Tibial nerve (tissue), 4 donors: ENCODE measurements around the gene KLK7. TPM values are rescaled to one million over a fixed set of nuclear protein-coding genes. Genes with fewer than 3 reads are reported as not detected.
"Not testable (repeated sequence)": the region's sequence is repeated elsewhere in the genome, so short reads cannot be mapped to it uniquely, and the experiment has no call there.

Experiments used
- DNase-seq, 2 donors: peaks; one replicate each; pipeline ENCODE4 v3.0.0-alpha.2; 2019; ENCODE audit warnings: low spot score in 2 of 2
- H3K27ac ChIP-seq, 4 donors: fragments of 200-600 bp; sonication (generic) in 3 of 4; one replicate each; pipeline ENCODE4 v1.5.1; 2017 to 2019; ENCODE audit warnings: mild to moderate bottlenecking in 1 of 4
- H3K27me3 ChIP-seq, 2 donors: fragments of 200-600 bp; sonication (generic) in 1 of 2; one replicate each; pipeline versions ENCODE4 v1.5.1 to v1.6.0; 2017 to 2019
- H3K36me3 ChIP-seq, 3 donors: fragments of 200-600 bp; sonication (generic); one replicate each; pipeline ENCODE4 v1.5.1; 2018 to 2019
- H3K4me1 ChIP-seq, 4 donors: fragments of 200-600 bp; sonication (generic) in 3 of 4; one replicate each; pipeline ENCODE4 v1.5.1; 2017 to 2019
- H3K4me3 ChIP-seq, 4 donors: fragments of 200-600 bp; sonication (generic) in 3 of 4; one replicate each; pipeline ENCODE4 v1.5.1; 2017 to 2019; ENCODE audit warnings: mild to moderate bottlenecking in 1 of 4, moderate library complexity in 1 of 4
- H3K9me3 ChIP-seq, 4 donors: fragments of 200-600 bp; sonication (generic) in 3 of 4; one replicate each; pipeline ENCODE4 v1.5.1; 2017 to 2019
- CTCF ChIP-seq, 5 experiments: fragments of 200-600 bp in 3 of 5; fragments of 450-650 bp in 2 of 5; sonication (generic) in 3 of 5; IDR thresholded peaks; one replicate each; pipeline ENCODE4 v1.5.1; 2016 to 2019; ENCODE audit warnings: antibody characterized with exemption in 5 of 5, mild to moderate bottlenecking in 3 of 5, moderate library complexity in 2 of 5
- EP300 ChIP-seq, 2 donors: sonication (generic); formaldehyde crosslinking; IDR thresholded peaks; one replicate each; pipeline ENCODE4 v1.6.1; 2017; ENCODE audit warnings: antibody characterized with exemption in 2 of 2, mild to moderate bottlenecking in 1 of 2
- POLR2A ChIP-seq, 2 donors: fragments of 450-650 bp; IDR thresholded peaks; one replicate each; pipeline ENCODE4 v1.6.1; 2017; ENCODE audit warnings: antibody characterized with exemption in 2 of 2, mild to moderate bottlenecking in 2 of 2, moderate library complexity in 2 of 2
- WGBS, 2 donors: methylation state at CpG; one replicate each; pipeline ENCODE4 v1.1.5; 2018; 5-methylcytosine and 5-hydroxymethylcytosine counted together
- total RNA-seq, 4 donors: library from RNA; depleted of rRNA; stranded (reverse); fragments of >200 nt; gene quantifications; one replicate each; pipeline ENCODE4 v1.1.0, GENCODE V29; 2016

Gene KLK7
- total RNA-seq, 4 donors from 2014 or later, result 0.90 to 7.6 (median 4.6) TPM

- Histone ChIP-seq H3K9me3 (no peaks in the 10 kb centered on the region), H3K27ac (no peak overlapping the region), H3K36me3 (no peaks in the 10 kb centered on the region), H3K27me3 (peaks cover 0 to 4% of the 10 kb centered on the region in 2 donors), H3K4me1 (peaks cover 0 to 9% (median 0%) of the 10 kb centered on the region in 4 donors), H3K4me3 (no peak overlapping the region)
- no peak for TF ChIP-seq CTCF (IDR thresholded peaks at IDR 0.05)
- TF ChIP-seq EP300 (IDR thresholded peaks at IDR 0.05), result no peak
- TF ChIP-seq POLR2A (IDR thresholded peaks at IDR 0.05), result no peak
- WGBS, 2 donors, result 85% methylated on average over 9 of the region's 9 CpGs
- no peak for DNase-seq
Measured at GRCh38 chr19:50972795-50973376, 10.8 kb downstream of the KLK7 start.

GRCh38 chr19:50969810-50970209, 13.9 kb downstream of the KLK7 start:
- not testable (repeated sequence) for H3K27ac ChIP-seq, H3K27me3 ChIP-seq

GRCh38 chr19:50969413-50969760, 14.3 kb downstream of the KLK7 start, which contains the start of gene KLK6:
KLK6 (minus strand) TSS chr19:50969591; CDS start chr19:50968104, 1,487 bp downstream.
- Histone ChIP-seq H3K27me3 (peaks cover 0 to 4% of the 10 kb centered on the region in 2 donors), H3K9me3 (no peaks in the 10 kb centered on the region), H3K4me1 (peaks cover 0 to 9% (median 0%) of the 10 kb centered on the region in 4 donors), H3K27ac (peak within 1 kb of the TSS in 1 of 4 donors; percentile 44), H3K36me3 (no peaks in the 10 kb centered on the region), H3K4me3 (no peak within 1 kb of the TSS)
- TF ChIP-seq EP300 (IDR thresholded peaks at IDR 0.05), result peak in 1 of 2 donors; percentile 21
- no peak for TF ChIP-seq CTCF (IDR thresholded peaks at IDR 0.05)
- DNase-seq, result no peak
- WGBS, 2 donors, result 47 to 63% methylated on average over 18 to 19 of the region's 19 CpGs

More at GRCh38 chr19:50969810-50970209, 13.9 kb downstream of the KLK7 start:
- H3K4me3 ChIP-seq, H3K9me3 ChIP-seq, H3K36me3 ChIP-seq, H3K4me1 ChIP-seq, DNase-seq: not testable (repeated sequence)
- WGBS, 2 donors, result 67 to 68% methylated on average over 3 of the region's 3 CpGs

- Histone ChIP-seq H3K27ac (peak overlapping the region in 1 of 4 donors; percentile 44), H3K4me3 (no peak overlapping the region), H3K4me1 (peaks cover 0 to 9% (median 0%) of the 10 kb centered on the region in 4 donors), H3K36me3 (no peaks in the 10 kb centered on the region), H3K9me3 (no peaks in the 10 kb centered on the region), H3K27me3 (peaks cover 0 to 4% of the 10 kb centered on the region in 2 donors)
- TF ChIP-seq POLR2A (IDR thresholded peaks at IDR 0.05), result no peak
- TF ChIP-seq CTCF (IDR thresholded peaks at IDR 0.05), result no peak
- no peak for TF ChIP-seq EP300 (IDR thresholded peaks at IDR 0.05)
- 20 to 32% methylated on average over 7 of the region's 7 CpGs for WGBS, 2 donors
- no peak for DNase-seq
Measured at GRCh38 chr19:50968716-50969412, 14.9 kb downstream of the KLK7 start.

- TF ChIP-seq EP300 (IDR thresholded peaks at IDR 0.05) (no peak), POLR2A (IDR thresholded peaks at IDR 0.05) (no peak), CTCF (IDR thresholded peaks at IDR 0.05) (no peak)
- Histone ChIP-seq H3K27ac (no peak overlapping the region), H3K36me3 (no peaks in the 10 kb centered on the region), H3K4me1 (peaks cover 0 to 9% (median 0%) of the 10 kb centered on the region in 4 donors), H3K4me3 (no peak overlapping the region), H3K9me3 (no peaks in the 10 kb centered on the region), H3K27me3 (peaks cover 0 to 4% of the 10 kb centered on the region in 2 donors)
- no peak for DNase-seq
- 41 to 54% methylated on average over 20 of the region's 20 CpGs for WGBS, 2 donors
Measured at GRCh38 chr19:50967929-50968715, 15.6 kb downstream of the KLK7 start.
